Chondrocyte (in vitro differentiated cells): ENCODE data around the gene STMN1. TPM values are rescaled to one million over a fixed set of nuclear protein-coding genes. Genes with fewer than 3 reads are reported as not detected.

ENCODE experiments used
- DNase-seq: peaks from one replicate; pipeline ENCODE4 v3.0.0; 2021; ENCODE audit warnings: mixed read lengths, low spot score
- H3K27ac Mint-ChIP-seq: one replicate; pipeline ENCODE4 v1.8.0; 2021; ENCODE audit warnings: mild to moderate bottlenecking, moderate library complexity, mixed read lengths; ENCODE audit not compliant: unreplicated experiment
- H3K27me3 Mint-ChIP-seq: 2 replicates; pipeline ENCODE4 v1.8.0; 2021; ENCODE audit warnings: low read depth, mixed read lengths
- H3K36me3 Mint-ChIP-seq: 2 replicates; pipeline ENCODE4 v1.8.0; 2021; ENCODE audit warnings: low read depth, mixed read lengths
- H3K4me1 Mint-ChIP-seq: 2 replicates; pipeline ENCODE4 v1.8.0; 2021; ENCODE audit warnings: low read depth, mild to moderate bottlenecking, mixed read lengths
- H3K4me3 Mint-ChIP-seq: one replicate; pipeline ENCODE4 v1.8.0; 2021; ENCODE audit warnings: mild to moderate bottlenecking, moderate library complexity, mixed read lengths; ENCODE audit not compliant: unreplicated experiment
- H3K9me3 Mint-ChIP-seq: 2 replicates; pipeline ENCODE4 v1.8.0; 2021; ENCODE audit warnings: low read depth, mixed read lengths
- CTCF ChIP-seq: fragments of 200-600 bp; sonication (generic); IDR thresholded peaks from 2 replicates; pipeline ENCODE4 v1.5.0; 2021; ENCODE audit warnings: antibody characterized with exemption, mild to moderate bottlenecking, moderate library complexity
- total RNA-seq: library from RNA; stranded (reverse); gene quantifications from 3 replicates; pipeline ENCODE4 v1.2.1, GENCODE V29; 2021

Gene STMN1
- total RNA-seq, 1 donor from 2014 or later = 152 TPM

DNA sequence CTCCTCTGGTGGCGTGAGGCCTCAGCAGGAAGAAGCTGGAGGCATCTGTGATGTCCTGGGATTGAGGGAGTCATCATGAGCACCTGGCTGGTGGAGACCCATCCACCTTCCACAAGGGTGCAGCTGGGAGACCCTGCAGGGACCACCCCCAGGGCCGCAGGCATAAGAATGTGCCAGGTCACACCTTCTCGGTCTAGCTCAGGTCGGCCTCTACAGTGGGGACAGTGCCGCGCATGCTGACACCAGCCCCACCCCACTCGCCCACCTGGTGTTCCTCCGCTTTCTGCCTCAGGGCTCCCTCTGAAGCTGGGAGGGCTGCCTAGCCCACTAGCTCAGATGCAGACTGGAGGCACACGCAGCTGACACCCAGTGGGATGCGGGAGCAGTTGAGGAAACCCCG, 25.0 kb downstream of the STMN1 start:
- TF ChIP-seq CTCF = no peak

GRCh38 chr1:25880518-25880917, 25.7 kb downstream of the STMN1 start:
- Mint-ChIP-seq H3K4me1 (peaks cover 4% of the 10 kb centered on the region), H3K4me3 (no peak overlapping the region), H3K27ac (no peak overlapping the region), H3K27me3 (no peaks in the 10 kb centered on the region), H3K36me3 (no peaks in the 10 kb centered on the region), H3K9me3 (no peaks in the 10 kb centered on the region)
- no peak for DNase-seq
- no peak for TF ChIP-seq CTCF

More for the DNA sequence above, 25.0 kb downstream of the STMN1 start:
- Mint-ChIP-seq H3K36me3 (no peaks in the 10 kb centered on the region), H3K27ac (no peak overlapping the region), H3K27me3 (no peaks in the 10 kb centered on the region), H3K4me3 (no peak overlapping the region), H3K9me3 (no peaks in the 10 kb centered on the region), H3K4me1 (peaks cover under 1% of the 10 kb centered on the region)
- DNase-seq = no peak

DNA sequence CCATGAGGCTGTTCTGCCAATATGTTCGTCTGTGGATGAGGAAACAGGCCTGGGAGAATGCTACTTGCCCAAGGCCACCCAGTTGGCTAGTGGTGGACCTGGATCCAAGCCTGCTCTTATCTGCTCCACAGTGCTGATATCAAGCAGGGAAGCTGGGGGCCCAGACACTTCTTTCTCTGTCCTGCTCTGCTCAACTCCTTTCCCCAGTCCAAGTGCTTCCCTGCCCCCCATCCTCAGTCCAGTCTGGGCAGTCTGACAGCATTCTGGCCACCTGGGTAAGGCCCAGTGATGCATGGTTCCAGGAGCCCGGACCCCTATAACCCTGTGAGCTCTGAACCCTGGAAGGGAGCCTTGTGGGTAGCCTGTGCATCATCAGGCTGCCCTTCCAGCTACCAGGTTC, 26.5 kb downstream of the STMN1 start:
- Mint-ChIP-seq H3K36me3 (no peaks in the 10 kb centered on the region), H3K4me3 (no peak overlapping the region), H3K9me3 (no peaks in the 10 kb centered on the region), H3K27me3 (no peaks in the 10 kb centered on the region), H3K27ac (no peak overlapping the region), H3K4me1 (peaks cover 9% of the 10 kb centered on the region)
- DNase-seq = no peak
- TF ChIP-seq CTCF = no peak

DNA sequence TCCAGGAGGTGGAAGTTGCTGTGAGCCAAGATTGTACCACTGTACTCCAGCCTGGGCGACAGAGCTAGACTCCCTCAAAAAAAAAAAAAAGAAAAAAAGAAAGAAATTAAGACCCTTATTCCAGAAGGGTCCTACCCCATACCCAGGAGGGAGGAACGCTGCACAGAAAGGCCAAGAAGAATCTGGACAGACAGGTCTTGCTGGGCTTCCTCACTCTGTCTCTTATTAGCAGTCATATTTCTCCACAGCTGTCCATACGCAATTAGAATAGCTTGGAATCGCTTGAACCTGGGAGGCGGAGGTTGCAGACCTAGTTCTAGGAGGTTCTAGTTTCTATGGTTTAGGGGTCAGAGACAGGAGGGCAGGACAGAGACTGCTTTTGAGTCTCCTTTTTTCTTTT, 27.5 kb downstream of the STMN1 start:
- DNase-seq = no peak
- H3K9me3 Mint-ChIP-seq = no peaks in the 10 kb centered on the region
- no peaks in the 10 kb centered on the region for H3K36me3 Mint-ChIP-seq
- no peak for TF ChIP-seq CTCF
- peaks cover 16% of the 10 kb centered on the region for H3K4me1 Mint-ChIP-seq
- H3K4me3 Mint-ChIP-seq = no peak overlapping the region
- H3K27me3 Mint-ChIP-seq = no peaks in the 10 kb centered on the region
- no peak overlapping the region for H3K27ac Mint-ChIP-seq

DNA sequence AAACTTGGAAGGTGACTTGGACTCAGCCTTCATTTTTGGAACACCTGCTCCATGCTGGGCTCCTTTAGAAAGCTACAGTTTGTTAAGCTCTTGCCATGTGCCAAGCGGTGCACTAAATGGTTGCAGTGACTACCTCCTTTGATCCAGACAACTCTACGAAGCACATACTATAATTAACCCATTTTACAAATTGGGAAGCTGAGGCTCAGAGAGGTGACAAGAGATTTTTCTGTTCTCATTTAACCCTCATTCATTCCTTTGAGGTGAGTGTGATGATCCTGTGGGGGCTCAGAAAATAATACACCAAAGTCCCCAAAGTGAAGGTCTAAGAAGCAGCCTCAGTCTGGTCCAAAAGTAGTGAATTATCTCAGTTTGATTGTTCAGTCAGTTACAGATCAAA, 29.1 kb downstream of the STMN1 start:
- H3K27ac Mint-ChIP-seq = no peak overlapping the region
- H3K4me3 Mint-ChIP-seq = no peak overlapping the region
- H3K9me3 Mint-ChIP-seq = no peaks in the 10 kb centered on the region
- H3K36me3 Mint-ChIP-seq = no peaks in the 10 kb centered on the region
- no peaks in the 10 kb centered on the region for H3K27me3 Mint-ChIP-seq
- peaks cover 23% of the 10 kb centered on the region for H3K4me1 Mint-ChIP-seq
- no peak for DNase-seq
- no peak for TF ChIP-seq CTCF
